Germinal center (tissue), 1 donor: ENCODE data around the gene OR5B21.

Experiments
- DNase-seq: peaks from one replicate; pipeline ENCODE4 v3.0.0; 2012; ENCODE audit warnings: mixed read lengths, low spot score

Gene OR5B21

DNA sequence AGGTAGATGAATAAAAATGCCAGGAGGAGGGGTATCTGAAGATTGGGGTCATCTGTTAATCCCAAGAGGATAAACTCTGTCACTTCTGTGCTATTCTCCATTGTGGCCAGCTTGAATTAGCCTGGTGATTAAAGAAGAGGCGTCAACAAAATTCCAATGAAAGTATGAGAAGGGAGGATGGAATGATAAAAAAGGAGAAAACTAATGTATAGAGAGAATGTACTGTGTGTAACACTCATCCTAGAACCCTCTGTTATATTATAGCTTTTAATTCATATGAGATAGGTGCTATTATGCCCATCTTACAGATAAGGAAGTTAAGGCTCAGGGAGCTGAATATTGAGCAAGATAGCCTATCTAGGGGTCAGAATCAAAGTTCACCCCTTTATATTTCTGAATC is at the start of gene OR5B21:
TSS of gene OR5B21 (minus strand) at position 101 of the 400 bp plus-strand sequence. CDS start at position 101, 0 bp downstream.
- DNase-seq: no peak

- no peak for DNase-seq
Measured at GRCh38 chr11:58549644-58550043, 41.7 kb upstream of the OR5B21 start.

GRCh38 chr11:58546841-58547240 is 38.9 kb upstream of the OR5B21 start:
- DNase-seq: no peak

DNA sequence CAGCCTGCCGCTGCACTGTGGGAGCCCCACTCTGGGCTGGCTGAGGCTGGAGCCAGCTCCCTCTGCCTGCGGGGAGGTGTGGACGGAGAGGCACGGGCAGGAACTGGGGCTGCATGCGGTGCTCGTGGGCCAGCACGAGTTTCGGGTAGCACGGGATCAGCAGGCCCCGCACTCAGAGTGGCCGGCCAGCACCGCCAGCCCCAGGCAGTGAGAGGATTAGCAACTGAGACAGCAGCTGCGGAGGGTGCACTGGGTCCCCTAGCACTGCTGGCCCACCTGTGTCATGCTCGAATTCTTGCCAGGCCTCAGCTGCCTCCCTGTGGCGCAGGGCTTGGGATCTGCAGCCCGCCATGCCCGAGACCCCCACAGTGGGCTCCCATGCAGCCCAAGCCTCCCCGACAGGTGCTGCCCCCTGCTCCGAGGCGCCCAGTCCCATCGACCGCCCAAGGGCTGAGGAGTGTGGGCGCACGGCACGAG is 24.0 kb upstream of the OR5B21 start:
- DNase-seq: no peak

DNA sequence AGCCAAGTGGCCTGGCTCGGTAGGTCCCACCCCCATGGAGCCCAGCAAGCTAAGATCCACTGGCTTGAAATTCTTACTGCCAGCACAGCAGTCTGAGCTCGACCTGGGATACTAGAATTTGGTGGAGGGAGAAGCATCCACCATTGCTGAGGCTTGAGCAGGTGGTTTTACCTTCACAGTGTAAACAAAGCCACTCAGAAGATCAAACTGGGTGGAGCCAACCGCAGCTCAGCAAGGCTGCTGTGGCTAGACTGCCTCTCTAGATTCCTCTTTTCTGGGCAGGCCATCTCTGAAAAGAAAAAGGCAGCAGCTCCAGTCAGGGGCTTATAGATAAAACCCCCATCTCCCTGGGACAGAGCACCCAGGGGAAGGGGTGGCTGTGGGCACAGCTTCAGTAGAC is 22.3 kb upstream of the OR5B21 start:
- no peak for DNase-seq

GRCh38 chr11:58527429-58527828 is 19.5 kb upstream of the OR5B21 start:
- DNase-seq: no peak

DNA sequence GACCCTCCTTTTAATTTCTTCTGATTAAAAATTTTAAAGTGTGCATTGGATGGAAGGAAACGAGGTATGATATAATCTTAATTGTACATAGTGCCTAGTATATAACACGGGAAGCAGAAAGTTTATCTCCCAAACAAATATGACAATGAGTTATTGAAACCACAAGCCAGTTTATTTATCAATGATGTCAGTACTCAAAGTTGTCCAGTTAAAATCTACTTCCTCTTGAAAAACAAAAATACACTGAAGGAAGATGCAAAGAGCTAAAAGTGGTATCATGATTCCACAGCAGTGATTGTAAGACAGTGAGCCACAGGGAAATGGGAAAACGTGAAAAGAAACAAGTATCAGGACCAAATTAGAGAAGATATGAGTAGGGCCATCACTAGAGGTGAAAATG is 18.8 kb upstream of the OR5B21 start:
- DNase-seq: no peak

GRCh38 chr11:58525037-58525614 is 17.2 kb upstream of the OR5B21 start:
- DNase-seq: peak; percentile 61

DNA sequence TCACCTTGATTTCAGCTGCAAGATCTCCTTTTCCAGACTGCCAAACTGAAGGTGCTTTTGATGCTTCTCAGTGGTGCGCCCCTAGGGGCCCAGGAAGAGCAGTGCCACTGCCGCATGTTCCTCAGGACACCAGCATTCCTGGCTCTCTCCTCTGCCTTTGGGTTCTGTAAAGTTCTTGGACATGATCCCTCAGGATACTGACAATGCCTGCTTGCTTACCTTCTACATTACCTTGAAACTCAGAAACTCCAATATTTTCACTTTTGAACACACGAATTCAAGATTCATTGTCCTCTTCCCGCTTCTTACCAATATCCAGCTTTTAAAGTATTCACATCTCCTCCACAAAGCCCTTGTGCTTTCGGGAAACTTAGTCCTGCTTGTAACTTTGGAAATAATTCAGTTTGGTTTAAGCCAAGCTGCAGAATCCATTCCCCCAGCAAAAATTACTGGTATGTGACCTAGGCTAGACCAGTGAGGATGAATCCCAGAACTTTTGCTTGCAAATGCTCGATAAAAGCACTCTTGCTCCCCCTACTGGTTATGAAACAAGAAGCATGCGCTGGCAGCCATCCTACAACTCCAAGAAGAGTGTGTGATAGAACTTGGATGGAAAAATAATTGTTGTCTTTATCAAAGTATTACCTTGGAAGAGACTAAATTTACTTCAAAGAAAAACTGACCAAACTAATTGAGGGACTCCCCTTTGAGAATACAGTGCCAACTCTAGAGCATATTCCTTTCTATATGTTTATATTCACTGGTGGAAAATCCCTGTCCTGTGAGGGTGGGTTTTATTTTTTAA is 16.5 kb upstream of the OR5B21 start:
- peak; percentile 22 for DNase-seq

DNA sequence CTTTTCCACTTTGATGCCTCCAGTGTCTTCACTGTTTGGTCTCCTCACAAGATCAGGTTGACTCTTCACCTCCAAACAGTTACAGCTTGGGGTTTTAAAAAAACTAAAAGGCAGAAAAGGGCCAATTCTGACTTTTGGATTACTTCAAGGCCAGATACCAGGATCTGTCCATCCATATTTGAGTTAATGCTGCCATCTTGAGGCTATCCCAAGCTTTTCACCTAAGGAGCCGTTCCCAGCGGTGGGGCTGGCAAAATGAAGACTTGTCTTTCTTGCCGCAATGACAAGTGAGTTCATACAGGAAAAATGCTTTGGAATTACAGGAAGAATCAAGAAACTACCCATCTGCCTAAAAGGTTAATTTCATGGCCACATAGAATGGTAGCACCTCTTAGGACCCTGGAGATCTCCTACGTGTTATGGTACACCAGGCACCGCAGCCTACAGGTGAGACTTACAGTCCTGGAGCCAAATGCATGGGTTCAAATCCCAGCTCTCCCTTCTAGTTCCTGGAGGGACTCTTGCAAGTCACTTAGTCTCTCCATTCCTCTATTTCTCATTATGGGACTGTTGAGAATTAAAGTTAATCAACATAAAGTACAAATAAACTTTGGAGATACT is 6.0 kb upstream of the OR5B21 start:
- no peak for DNase-seq

GRCh38 chr11:58511636-58512035 is 3.7 kb upstream of the OR5B21 start:
- no peak for DNase-seq

DNA sequence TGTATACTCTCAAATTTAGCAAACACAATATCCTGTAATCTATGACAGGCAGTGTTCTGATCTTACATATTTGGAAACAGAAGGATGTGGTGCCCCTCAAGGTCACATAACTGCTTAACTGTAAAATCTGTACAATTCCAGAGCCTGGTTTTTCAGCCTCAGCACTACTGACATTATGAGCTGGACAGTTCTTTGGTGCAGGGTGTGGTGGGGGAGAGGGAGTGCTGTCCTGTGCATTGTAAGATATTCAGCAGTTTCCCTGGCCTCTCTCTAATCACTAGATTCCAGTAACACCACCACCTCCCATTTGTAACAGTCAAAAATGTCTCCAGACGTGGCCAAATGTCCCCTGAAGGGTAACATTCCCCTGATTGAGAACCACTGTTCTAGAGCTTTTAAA is 1.8 kb upstream of the OR5B21 start:
- no peak for DNase-seq

DNA sequence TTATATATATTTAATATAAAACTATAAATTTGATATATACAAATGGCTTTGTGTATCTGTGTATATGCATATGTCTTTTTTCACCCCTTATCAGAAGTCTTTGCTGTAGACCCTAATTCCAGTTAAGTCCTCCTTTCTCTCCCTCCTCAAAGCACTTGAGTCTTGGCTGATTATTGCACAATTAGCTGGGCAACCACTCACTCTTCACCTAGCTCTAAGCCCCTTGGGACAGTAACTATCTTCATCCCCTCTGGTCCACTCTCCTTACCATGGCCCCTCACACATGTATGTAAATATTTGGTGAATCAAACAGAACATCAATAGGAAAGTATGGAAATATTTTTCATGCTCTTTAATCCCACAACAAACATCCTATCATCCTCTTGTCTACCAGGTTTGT is 909 bp upstream of the OR5B21 start:
- no peak for DNase-seq

GRCh38 chr11:58507355-58507754 is 550 bp downstream of the OR5B21 start:
- no peak for DNase-seq

- no peak for DNase-seq
Measured at GRCh38 chr11:58506935-58507334, 970 bp downstream of the OR5B21 start.

DNA sequence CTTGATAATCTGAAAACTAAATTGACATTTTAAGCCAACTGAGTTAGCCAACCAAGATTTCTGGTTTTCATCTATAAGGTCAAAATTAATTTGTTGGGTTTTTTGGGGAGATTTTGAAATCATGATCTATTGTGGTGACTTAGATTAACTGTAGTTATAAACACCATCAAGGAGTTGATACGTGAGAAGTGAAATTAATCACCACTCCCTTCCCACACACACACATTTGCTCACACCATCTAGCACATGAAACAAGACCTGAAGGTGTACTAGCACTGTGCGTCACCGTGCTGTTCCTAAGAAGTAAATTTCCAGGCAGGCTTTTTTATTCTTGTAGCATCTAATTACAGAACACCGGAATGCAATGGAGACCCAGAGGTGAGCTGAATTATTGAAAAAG is 2.1 kb downstream of the OR5B21 start:
- DNase-seq: no peak

DNA sequence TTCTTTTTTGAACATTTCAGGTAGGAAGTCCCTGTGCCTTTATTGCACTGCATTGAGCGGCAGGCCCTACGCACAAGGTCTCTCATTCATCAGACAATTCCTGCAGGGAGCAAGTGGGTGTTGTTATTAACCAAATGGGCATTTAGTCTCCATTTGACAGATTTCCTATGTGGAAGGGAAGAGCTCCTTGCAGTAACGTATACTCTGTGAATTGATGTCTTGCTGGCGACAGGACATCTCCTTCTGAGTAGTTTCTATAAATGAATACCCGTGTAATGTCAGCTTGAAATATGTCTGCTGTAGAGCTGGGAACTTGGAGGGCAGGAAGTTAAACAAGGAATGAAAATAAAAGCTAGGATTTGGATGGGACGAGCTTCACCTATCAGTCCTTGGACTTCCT is 3.7 kb downstream of the OR5B21 start:
- DNase-seq: no peak

GRCh38 chr11:58503361-58503856 is 4.5 kb downstream of the OR5B21 start:
- DNase-seq: no peak

DNA sequence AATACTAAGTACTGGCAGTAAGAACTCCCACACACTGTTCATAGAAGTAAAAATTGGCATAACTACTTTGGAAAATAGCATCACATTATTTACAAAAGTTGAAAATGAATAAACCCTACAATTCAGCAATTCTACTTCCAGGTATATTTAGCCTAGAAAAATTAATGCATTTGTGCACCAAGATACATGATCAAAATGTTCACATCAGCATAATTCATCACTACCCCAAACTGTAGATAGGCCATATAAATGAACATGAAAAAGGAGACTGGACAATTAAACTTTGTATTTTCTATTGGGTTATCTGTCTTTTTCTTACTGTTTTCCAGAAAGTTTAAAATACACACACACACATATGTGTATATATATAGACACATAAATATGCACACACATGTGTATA is 5.9 kb downstream of the OR5B21 start:
- no peak for DNase-seq

DNA sequence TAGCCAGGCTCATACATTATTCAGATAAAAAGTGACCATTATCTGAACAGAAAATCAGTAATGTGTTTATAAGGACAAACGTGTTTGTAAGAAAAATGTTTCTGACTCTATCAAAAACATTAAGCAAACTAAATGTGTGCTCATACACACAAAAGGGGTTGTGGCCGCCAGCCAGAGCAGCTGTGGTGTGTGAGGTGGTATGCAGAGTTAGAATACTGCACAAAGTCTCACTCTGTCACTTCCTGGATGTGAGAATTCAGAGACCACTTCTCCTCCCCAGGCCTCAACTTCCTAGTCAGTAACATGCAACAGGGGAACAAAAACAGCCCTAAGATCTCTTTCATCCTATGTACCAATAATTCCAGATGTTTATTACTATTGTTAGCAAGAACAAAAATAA is 9.4 kb downstream of the OR5B21 start:
- no peak for DNase-seq

GRCh38 chr11:58497951-58498350 is 10.0 kb downstream of the OR5B21 start:
- no peak for DNase-seq

- DNase-seq: no peak
Measured at GRCh38 chr11:58495906-58496305, 12.0 kb downstream of the OR5B21 start.

DNA sequence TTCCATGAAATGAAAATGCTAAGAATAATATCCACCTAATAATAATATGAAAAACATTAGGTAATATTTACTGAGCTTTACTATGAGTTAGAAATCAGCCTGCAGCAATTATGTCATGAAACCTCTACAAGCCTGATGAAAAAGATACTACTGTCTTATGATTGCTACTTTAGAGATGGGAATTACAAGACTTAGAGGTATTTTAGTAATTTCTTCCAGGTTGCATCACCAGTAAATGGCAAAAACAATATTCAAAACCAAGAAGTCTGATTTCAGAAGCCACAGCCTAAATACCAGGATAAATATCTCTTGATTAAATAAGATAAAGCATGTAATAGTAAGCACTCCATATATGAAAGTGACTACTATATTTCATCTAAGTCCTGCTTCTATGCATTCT is 13.8 kb downstream of the OR5B21 start:
- DNase-seq: no peak
